ENCODE data around the gene RAB5IF.

DNA sequence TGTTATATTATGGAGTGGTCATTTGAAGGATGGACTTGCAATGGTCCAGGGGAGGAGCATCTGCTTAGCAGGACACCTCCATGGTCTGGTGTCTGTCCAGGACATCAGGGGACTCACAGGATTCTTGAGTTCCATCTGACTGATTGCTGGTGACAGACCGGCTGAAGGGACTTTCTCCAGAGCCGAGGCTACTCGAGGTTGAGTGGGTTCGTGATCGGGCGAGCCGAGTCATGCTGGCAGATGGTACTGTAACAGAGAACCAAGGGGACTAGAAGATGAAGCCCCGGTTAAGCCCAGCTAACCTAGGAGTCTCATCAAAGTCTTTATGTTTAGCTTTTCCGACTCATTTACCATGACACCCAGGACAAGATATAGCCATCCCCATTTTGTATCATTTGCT, 47.9 kb downstream of the RAB5IF start:
- TF ChIP-seq CTCF (IDR thresholded peaks at IDR 0.05; ENCODE audit: borderline replicate concordance, extremely low read depth, low read length, poor library complexity, severe bottlenecking) = no peak
- no peak for TF ChIP-seq EZH2 (IDR thresholded peaks at IDR 0.05; ENCODE audit: borderline replicate concordance, low read depth, low read length, severe bottlenecking)
